ENCODE data around the gene SMAD6. TPM values are rescaled to one million over a fixed set of nuclear protein-coding genes. Genes with fewer than 3 reads are reported as not detected.

The SMAD6 gene
- total and polyA plus RNA-seq, 2 of the 4 experiments (the other 2 are of a cell fraction), result 4.8 to 8.5 TPM

DNA sequence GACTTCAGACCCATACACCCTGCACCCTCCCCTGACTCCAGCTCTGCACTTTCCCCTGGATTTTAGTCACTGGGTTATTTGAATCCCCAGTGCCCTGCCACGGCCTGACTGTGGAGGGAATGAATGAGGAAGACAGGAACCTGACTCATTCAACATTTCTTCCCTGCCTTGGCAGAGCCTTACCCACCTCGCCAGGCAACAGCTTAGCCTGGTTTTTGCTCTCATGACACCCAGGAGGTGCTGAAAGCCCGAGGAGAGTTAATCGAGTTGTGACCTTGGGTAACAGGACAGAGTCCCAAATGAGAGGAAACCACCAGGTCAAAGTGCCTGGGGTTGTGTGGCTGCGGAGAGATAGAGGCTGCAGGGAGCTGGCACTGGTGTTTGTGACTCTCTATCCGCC is 128.3 kb downstream of the SMAD6 start:
- TF ChIP-seq CEBPB (IDR thresholded peaks at IDR 0.05; ENCODE audit: low read depth, low read length) (no peak), MAFK (IDR thresholded peaks at IDR 0.05; ENCODE audit: low read depth, low read length) (no peak), RFX5 (IDR thresholded peaks at IDR 0.05; ENCODE audit: low read depth, low read length) (peak; percentile 56; the same call in 1 of the 2 replicates), FOS (IDR thresholded peaks at IDR 0.05; ENCODE audit: low read depth, low read length) (0 out of 2 replicates have a peak, but pooled peaks have one; percentile 15)
- Histone ChIP-seq H2AK9ac (replicated peaks; ENCODE audit: low read depth, low read length, poor library complexity) (peak overlapping the region; percentile 81), H4K20me1 (ENCODE audit: insufficient read depth, low read length) (no peaks in the 10 kb centered on the region), H3K27ac (ENCODE audit: insufficient read depth, low read length) (no peak overlapping the region), H4K5ac (ENCODE audit: low read depth, low read length) (no peak overlapping the region), H4K8ac (ENCODE audit: low read depth in 2 of 2, low read length in 2 of 2) (peak overlapping the region; percentile 32 to 53; a peak in 2 of 4 replicates), H3K4ac (ENCODE audit: low read depth, low read length) (peak overlapping the region; percentile 82), H3K4me1 (ENCODE audit: control insufficient read depth, insufficient read depth, low read length) (peaks cover 5% of the 10 kb centered on the region), H3K4me3 (ENCODE audit: insufficient read depth, low read depth, low read length) (no peak overlapping the region), H2AK5ac (ENCODE audit: low read depth, low read length) (peak overlapping the region; percentile 87), H3K9ac (ENCODE audit: low read depth, low read length) (no peak overlapping the region), H3K79me1 (ENCODE audit: low read depth in 1 of 2, low read length in 2 of 2) (no peaks in the 10 kb centered on the region), H3K9me3 (ENCODE audit: control insufficient read depth, insufficient read depth, low read length) (no peaks in the 10 kb centered on the region), H3K14ac (replicated peaks; ENCODE audit: low read depth, low read length) (peak overlapping the region; percentile 42; the same call in 1 of the 2 replicates), H3K9me1 (ENCODE audit: insufficient read depth, low read length) (no peaks in the 10 kb centered on the region), H2BK5ac (ENCODE audit: low read depth, low read length, poor library complexity, severe bottlenecking) (no peak overlapping the region), H4K91ac (ENCODE audit: insufficient read depth, low read depth, low read length) (peak overlapping the region; percentile 13; the same call in 1 of the 2 replicates), H3K56ac (ENCODE audit: extremely low read depth, insufficient read depth, low read length) (no peak overlapping the region), H2AFZ (replicated peaks; ENCODE audit: low read length, poor library complexity) (peak overlapping the region; percentile 51), H3K4me2 (ENCODE audit: low read depth, low read length) (no peak overlapping the region; the same call in 1 of the 2 replicates), H3K18ac (ENCODE audit: low read depth, low read length) (no peak overlapping the region; the same call in 1 of the 2 replicates), H2BK15ac (ENCODE audit: low read depth, low read length) (peak overlapping the region; percentile 25; the same call in 2 of the 3 replicates), H3K36me3 (ENCODE audit: control insufficient read depth, insufficient read depth, low read length) (no peaks in the 10 kb centered on the region), H2BK120ac (ENCODE audit: low read depth, low read length) (peak overlapping the region; percentile 56), H2BK20ac (ENCODE audit: low read depth, low read length) (0 out of 2 replicates have a peak overlapping the region, but pooled peaks have one; percentile 30), H3K27me3 (ENCODE audit: control insufficient read depth, insufficient read depth, low read length) (no peaks in the 10 kb centered on the region), H3K23ac (ENCODE audit: low read depth, low read length) (no peak overlapping the region)
- 74% methylated on average over 3 of the region's 6 CpGs; no CpG with 5 or more reads in 1 of the 2 experiments for WGBS, 2 experiments (ENCODE audit: extremely low coverage in 2 of 2, insufficient read length in 1 of 2)
- DNase-seq (peak; percentile 72), ATAC-seq (ENCODE audit: low read depth) (peak; percentile 96)
- dilution Hi-C loops (cut with HindIII; ENCODE audit: low sequenced_read_pairs, unreplicated experiment), result no loop called here
- ChIA-PET CTCF (no interaction called here), POLR2A (ENCODE audit: unreplicated experiment) (interaction anchor here (0.6 kb wide), 1 partner anchor 325 kb away, joined by 3 read pairs; the partner anchor contains the start of gene ZWILCH)
- in situ Hi-C loops (cut with MboI; ENCODE audit: low sequenced_read_pairs), result loop anchor here (25.0 kb wide), 1 partner anchor 118 kb away; the partner anchor contains the start of gene SMAD6
- intact Hi-C loops (cut with micrococcal nuclease), result no loop called here
- no TSS peak for BruUV-seq (replicated peaks)

All from IMR-90 (cell line).